HG03439 (cell line): Measurements from ENCODE around the gene LRRC19.

Experiments used
- ATAC-seq: cut with Tn5 transposase; IDR thresholded peaks from one replicate; pipeline ENCODE4 v1.9.1; 2021; ENCODE audit warnings: mild to moderate bottlenecking, moderate library complexity; ENCODE audit not compliant: unreplicated experiment

The LRRC19 gene

GRCh38 chr9:27005491-27005890 lies at the start of gene LRRC19:
LRRC19 (minus strand) TSS chr9:27005672; CDS start chr9:26999694, 5,978 bp downstream.
- ATAC-seq: no peak

GRCh38 chr9:27054841-27055240 lies 49.4 kb upstream of the LRRC19 start:
- no peak for ATAC-seq

- no peak for ATAC-seq
These were observed 48.7 kb upstream of the LRRC19 start for GRCh38 chr9:27054125-27054524.

- ATAC-seq: no peak
These were observed 48.0 kb upstream of the LRRC19 start for GRCh38 chr9:27053369-27054022.

- no peak for ATAC-seq
These were observed 41.7 kb upstream of the LRRC19 start for GRCh38 chr9:27047136-27047535.

- ATAC-seq: no peak
These were observed 37.7 kb upstream of the LRRC19 start for GRCh38 chr9:27043176-27043575.

GRCh38 chr9:27042476-27042875 lies 37.0 kb upstream of the LRRC19 start:
- ATAC-seq: no peak

- ATAC-seq: no peak
These were observed 36.3 kb upstream of the LRRC19 start for GRCh38 chr9:27041746-27042145.

GRCh38 chr9:27037499-27037898 lies 32.0 kb upstream of the LRRC19 start:
- no peak for ATAC-seq

- peak; percentile 70 for ATAC-seq
These were observed 28.4 kb upstream of the LRRC19 start for GRCh38 chr9:27033815-27034403.

- no peak for ATAC-seq
These were observed 23.7 kb upstream of the LRRC19 start for GRCh38 chr9:27029186-27029585.

- no peak for ATAC-seq
These were observed 17.4 kb upstream of the LRRC19 start for GRCh38 chr9:27022920-27023319.

- ATAC-seq: no peak
These were observed 14.1 kb upstream of the LRRC19 start for GRCh38 chr9:27019589-27019988.

- ATAC-seq: no peak
These were observed 1.9 kb downstream of the LRRC19 start for GRCh38 chr9:27003426-27004077.

- ATAC-seq: no peak
These were observed 9.7 kb downstream of the LRRC19 start for GRCh38 chr9:26995810-26996209.

GRCh38 chr9:26983340-26983739 lies 22.1 kb downstream of the LRRC19 start:
- ATAC-seq: no peak

- ATAC-seq: no peak
These were observed 29.5 kb downstream of the LRRC19 start for GRCh38 chr9:26975728-26976707.

- no peak for ATAC-seq
These were observed 30.5 kb downstream of the LRRC19 start for GRCh38 chr9:26974927-26975326.

- ATAC-seq: no peak
These were observed 31.5 kb downstream of the LRRC19 start for GRCh38 chr9:26973989-26974388.

GRCh38 chr9:26971721-26972120 lies 33.8 kb downstream of the LRRC19 start:
- no peak for ATAC-seq

- ATAC-seq: no peak
These were observed 48.6 kb downstream of the LRRC19 start for GRCh38 chr9:26956860-26957233.
